Keratinocyte (primary cell): Measurements from ENCODE around the gene TEN1. TPM values are rescaled to one million over a fixed set of nuclear protein-coding genes. Genes with fewer than 3 reads are reported as not detected.

Experiments
- DNase-seq: peaks from one replicate; pipeline ENCODE4 v3.0.0-alpha.2; 2011; ENCODE audit warnings: low read depth, missing footprints, low spot score
- FAIRE-seq: peaks from 2 replicates; lab custom pipeline; 2011; peaks lifted over from hg19 to GRCh38; lab: Jason Lieb, UNC
- H2AFZ ChIP-seq: 2 replicates; pipeline ENCODE4 v1.6.0; 2012; ENCODE audit warnings: low read length, control low read depth, inconsistent platforms; ENCODE audit not compliant: control insufficient read depth
- H3K27ac ChIP-seq: 2 replicates; pipeline ENCODE4 v1.5.1; 2011; ENCODE audit warnings: low read length; ENCODE audit not compliant: control insufficient read depth, insufficient read depth
- H3K27me3 ChIP-seq: 3 replicates; pipeline ENCODE4 v1.6.0; 2011; ENCODE audit warnings: low read length; ENCODE audit not compliant: control insufficient read depth, insufficient read depth; ENCODE audit errors: extremely low read depth
- H3K36me3 ChIP-seq, 2 experiments: 2 replicates in 1 of 2; 3 replicates in 1 of 2; pipeline ENCODE4 v1.5.1; 2011; ENCODE audit warnings: low read length in 2 of 2, mild to moderate bottlenecking in 1 of 2; ENCODE audit not compliant: control insufficient read depth in 2 of 2, insufficient read depth in 2 of 2; ENCODE audit errors: extremely low read depth in 1 of 2
- H3K4me1 ChIP-seq: 3 replicates; pipeline ENCODE4 v1.5.1; 2011; ENCODE audit warnings: low read length; ENCODE audit not compliant: control insufficient read depth, insufficient read depth; ENCODE audit errors: extremely low read depth
- H3K4me2 ChIP-seq: 3 replicates; pipeline ENCODE4 v1.6.0; 2011; ENCODE audit warnings: low read depth, low read length; ENCODE audit not compliant: control insufficient read depth, insufficient read depth; ENCODE audit errors: extremely low read depth
- H3K4me3 ChIP-seq, 3 experiments: fragments of 200-600 bp in 1 of 3; sonication (generic) in 1 of 3; 2 replicates in 2 of 3; 3 replicates in 1 of 3; pipeline ENCODE4 v1.5.1; 2011 to 2016; ENCODE audit warnings: low read length in 3 of 3, mild to moderate bottlenecking in 3 of 3, control low read depth in 2 of 3, inconsistent platforms in 1 of 3, low read depth in 1 of 3, mixed read lengths in 1 of 3, mixed run types in 1 of 3, moderate library complexity in 1 of 3; ENCODE audit not compliant: control insufficient read depth in 2 of 3, insufficient read depth in 2 of 3; ENCODE audit errors: extremely low read depth in 1 of 3
- H3K79me2 ChIP-seq: 2 replicates; pipeline ENCODE4 v1.6.0; 2012; ENCODE audit warnings: low read length; ENCODE audit not compliant: control insufficient read depth, insufficient read depth
- H3K9ac ChIP-seq: 3 replicates; pipeline ENCODE4 v1.6.0; 2011; ENCODE audit warnings: low read length; ENCODE audit not compliant: control insufficient read depth, insufficient read depth; ENCODE audit errors: extremely low read depth
- H3K9me1 ChIP-seq: 3 replicates; pipeline ENCODE4 v1.6.0; 2011; ENCODE audit warnings: low read length; ENCODE audit not compliant: control insufficient read depth, insufficient read depth; ENCODE audit errors: extremely low read depth
- H3K9me3 ChIP-seq: 2 replicates; pipeline ENCODE4 v1.5.1; 2012; ENCODE audit warnings: low read depth, low read length; ENCODE audit not compliant: control insufficient read depth
- H4K20me1 ChIP-seq: 3 replicates; pipeline ENCODE4 v1.6.0; 2011; ENCODE audit warnings: low read length; ENCODE audit not compliant: control insufficient read depth, insufficient read depth; ENCODE audit errors: extremely low read depth
- EZH2 ChIP-seq: IDR thresholded peaks from one replicate; pipeline ENCODE4 v1.6.1; 2012; ENCODE audit warnings: inconsistent platforms, mild to moderate bottlenecking, low read length, moderate library complexity
- dilution Hi-C: fragments of 300-500 bp; cut with MboI; formaldehyde crosslinking; loops from one replicate; pipeline ENCODE4 v1.7.0; 2020; ENCODE audit warnings: low sequenced_read_pairs; ENCODE audit not compliant: extremely low pct_ligation_motif_present
- polyA plus RNA-seq, 5 experiments: library from polyadenylated mRNA; depleted of rRNA in 3 of 5; stranded (reverse) in 3 of 5; stranded (forward) in 1 of 5; unstranded in 1 of 5; fragments of >200 nt; gene quantifications; 1 replicate in 1 of 5; 2 replicates in 3 of 5; 3 replicates in 1 of 5; pipeline versions ENCODE4 v1.2.1 to v1.2.3, GENCODE V29; 2011 to 2012; ENCODE audit warnings: missing spikeins in 2 of 5, low read depth in 1 of 5, low replicate concordance in 1 of 5
- TF ChIP-seq, protein P1 (sequence below), 3 experiments: IDR thresholded peaks in 1 of 3; conservative IDR thresholded peaks in 1 of 3; optimal IDR thresholded peaks in 1 of 3; 2 replicates in 2 of 3; 3 replicates in 1 of 3; pipeline versions ENCODE3 to v1.5.1; 2011; ENCODE audit warnings: low read length in 3 of 3, mild to moderate bottlenecking in 3 of 3, moderate library complexity in 2 of 3, control low read depth in 1 of 3, inconsistent platforms in 1 of 3; ENCODE audit not compliant: insufficient read depth in 2 of 3; ENCODE audit errors: extremely low read depth in 1 of 3

TEN1 gene
- polyA plus RNA-seq, 1 donor (not counting 4 experiments of a cell fraction or from before 2014, with no cell fraction given) = 11.7 TPM

- no peak for TF ChIP-seq EZH2
- TF ChIP-seq, protein P1, sequence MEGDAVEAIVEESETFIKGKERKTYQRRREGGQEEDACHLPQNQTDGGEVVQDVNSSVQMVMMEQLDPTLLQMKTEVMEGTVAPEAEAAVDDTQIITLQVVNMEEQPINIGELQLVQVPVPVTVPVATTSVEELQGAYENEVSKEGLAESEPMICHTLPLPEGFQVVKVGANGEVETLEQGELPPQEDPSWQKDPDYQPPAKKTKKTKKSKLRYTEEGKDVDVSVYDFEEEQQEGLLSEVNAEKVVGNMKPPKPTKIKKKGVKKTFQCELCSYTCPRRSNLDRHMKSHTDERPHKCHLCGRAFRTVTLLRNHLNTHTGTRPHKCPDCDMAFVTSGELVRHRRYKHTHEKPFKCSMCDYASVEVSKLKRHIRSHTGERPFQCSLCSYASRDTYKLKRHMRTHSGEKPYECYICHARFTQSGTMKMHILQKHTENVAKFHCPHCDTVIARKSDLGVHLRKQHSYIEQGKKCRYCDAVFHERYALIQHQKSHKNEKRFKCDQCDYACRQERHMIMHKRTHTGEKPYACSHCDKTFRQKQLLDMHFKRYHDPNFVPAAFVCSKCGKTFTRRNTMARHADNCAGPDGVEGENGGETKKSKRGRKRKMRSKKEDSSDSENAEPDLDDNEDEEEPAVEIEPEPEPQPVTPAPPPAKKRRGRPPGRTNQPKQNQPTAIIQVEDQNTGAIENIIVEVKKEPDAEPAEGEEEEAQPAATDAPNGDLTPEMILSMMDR (optimal IDR thresholded peaks at IDR 0.05 in 1 of 3, IDR thresholded peaks at IDR 0.05 in 1 of 3, conservative IDR thresholded peaks at IDR 0.05 in 1 of 3; ENCODE audit: extremely low read depth in 1 of 3, insufficient read depth in 2 of 3, low read length in 3 of 3) = no peak
- H3K9me3 ChIP-seq = no peaks in the 10 kb centered on the region
- H3K4me3 ChIP-seq = no peak overlapping the region
- no peak overlapping the region for H3K9ac ChIP-seq
- no peaks in the 10 kb centered on the region for H4K20me1 ChIP-seq
- DNase-seq (no peak), FAIRE-seq (no peak)
- H3K36me3 ChIP-seq = peaks cover 26 to 36% of the 10 kb centered on the region in 2 experiments
- dilution Hi-C loops = no loop called here
- no peaks in the 10 kb centered on the region for H3K27me3 ChIP-seq
- no peaks in the 10 kb centered on the region for H3K9me1 ChIP-seq
- H3K4me1 ChIP-seq = no peaks in the 10 kb centered on the region
- H3K4me2 ChIP-seq = no peak overlapping the region
- no peak overlapping the region for H2AFZ ChIP-seq
- no peaks in the 10 kb centered on the region for H3K79me2 ChIP-seq
- no peak overlapping the region for H3K27ac ChIP-seq
Measured at GRCh38 chr17:76007850-76008165, 28.8 kb downstream of the TEN1 start.

DNA sequence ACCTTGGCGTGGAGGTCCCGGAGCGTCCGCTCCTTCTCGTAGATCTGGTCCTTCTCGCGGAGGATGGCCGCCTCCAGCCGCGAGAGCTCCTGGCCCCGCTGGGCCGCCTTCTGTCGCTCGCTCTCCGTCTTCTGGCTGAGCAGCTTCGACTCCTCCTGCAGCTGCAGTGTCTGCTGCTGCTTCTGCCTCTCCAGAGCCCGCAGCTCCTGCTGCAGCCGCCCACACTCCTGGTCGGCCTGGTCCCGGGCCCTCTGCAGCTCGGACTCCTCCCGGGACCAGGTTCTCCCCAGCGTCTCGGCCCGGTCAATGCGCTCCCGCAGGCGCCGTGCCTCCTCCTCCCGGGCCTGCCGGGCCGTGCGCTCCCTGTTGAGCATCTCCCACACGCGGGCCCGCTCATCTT lies 29.2 kb downstream of the TEN1 start:
- dilution Hi-C loops = no loop called here
- no peak overlapping the region for H3K9ac ChIP-seq
- H3K36me3 ChIP-seq = peaks cover 26 to 38% of the 10 kb centered on the region in 2 experiments
- DNase-seq = no peak
- H2AFZ ChIP-seq = no peak overlapping the region
- no peaks in the 10 kb centered on the region for H3K9me1 ChIP-seq
- H3K27me3 ChIP-seq = no peaks in the 10 kb centered on the region
- H3K4me1 ChIP-seq = no peaks in the 10 kb centered on the region
- H3K9me3 ChIP-seq = no peaks in the 10 kb centered on the region
- no peak for FAIRE-seq
- no peak overlapping the region for H3K4me3 ChIP-seq
- H3K79me2 ChIP-seq = no peaks in the 10 kb centered on the region
- TF ChIP-seq EZH2 = no peak
- TF ChIP-seq, protein P1 (optimal IDR thresholded peaks at IDR 0.05 in 1 of 3, IDR thresholded peaks at IDR 0.05 in 1 of 3, conservative IDR thresholded peaks at IDR 0.05 in 1 of 3; ENCODE audit: extremely low read depth in 1 of 3, insufficient read depth in 2 of 3, low read length in 3 of 3) = no peak
- H3K27ac ChIP-seq = no peak overlapping the region
- H4K20me1 ChIP-seq = no peaks in the 10 kb centered on the region
- no peak overlapping the region for H3K4me2 ChIP-seq
